Right lobe of liver (tissue), 4 donors: Measurements from ENCODE around the gene HDHD3.

Source experiments
- CTCF ChIP-seq, 4 donors: fragments of 200-600 bp in 3 of 4; fragments of 450-650 bp in 1 of 4; IDR thresholded peaks; one replicate each; pipeline versions ENCODE4 v1.5.1 to v1.8.0; 2016 to 2022; ENCODE audit warnings: antibody characterized with exemption in 4 of 4, mild to moderate bottlenecking in 2 of 4
- POLR2A ChIP-seq: fragments of 450-650 bp; IDR thresholded peaks from one replicate; pipeline ENCODE4 v1.6.1; 2017; ENCODE audit warnings: antibody characterized with exemption, mild to moderate bottlenecking
- donor health status: DM: no; HTN: no; CAD: no.
- donor health status: DM: no; HTN: no; CAD: no.
- donor health status: DM: no; HTN: yes; CAD: no.

GRCh38 chr9:113364951-113365350 is 11.8 kb downstream of the HDHD3 start:
- TF ChIP-seq CTCF (IDR thresholded peaks at IDR 0.05): no peak
- no peak for TF ChIP-seq POLR2A
